ENCODE data around the gene SSR3.

The SSR3 gene

GRCh38 chr3:156601497-156601896 is 46.6 kb upstream of the SSR3 start:
- POLR2A ChIA-PET: no interaction called here
- CTCF ChIA-PET: interaction anchor here (0.6 to 0.8 kb wide), 4 partner anchors 19 to 73 kb away, joined by 3 read pairs; partner anchors contain the start of gene TIPARP

GRCh38 chr3:156600834-156601233 is 45.9 kb upstream of the SSR3 start:
- Histone ChIP-seq H3K4me1 (ENCODE audit: control insufficient read depth, insufficient read depth, low read length) (no peaks in the 10 kb centered on the region), H3K36me3 (ENCODE audit: control insufficient read depth in 2 of 2, insufficient read depth in 1 of 2, low read length in 2 of 2) (no peaks in the 10 kb centered on the region), H3K4me3 (ENCODE audit: low read depth, low read length) (no peak overlapping the region), H3K9me3 (ENCODE audit: control insufficient read depth, insufficient read depth, low read depth, low read length) (no peaks in the 10 kb centered on the region), H3K27ac (ENCODE audit: extremely low read depth, low read depth, low read length) (no peak overlapping the region)
- ChIA-PET POLR2A (interaction anchor here (0.6 kb wide), 1 partner anchor 305 kb away, joined by 7 read pairs; no protein-coding TSS in a partner anchor), CTCF (interaction anchor here (0.8 kb wide), 2 partner anchors 20 to 73 kb away, joined by 3 read pairs; partner anchors contain the start of gene TIPARP)
- no peak for TF ChIP-seq ZNF24 (tag by site-specific recombination; IDR thresholded peaks at IDR 0.05)
- no peak for TF ChIP-seq ZBTB21 (tag by site-specific recombination; IDR thresholded peaks at IDR 0.05)
- no peak for TF ChIP-seq REPIN1 (tag by site-specific recombination; IDR thresholded peaks at IDR 0.05; ENCODE audit: low read depth)

More at GRCh38 chr3:156601497-156601896, 46.6 kb upstream of the SSR3 start:
- no peaks in the 10 kb centered on the region for H3K36me3 ChIP-seq (ENCODE audit: control insufficient read depth in 2 of 2, insufficient read depth in 1 of 2, low read length in 2 of 2)
- H3K4me1 ChIP-seq (ENCODE audit: control insufficient read depth, insufficient read depth, low read length): no peaks in the 10 kb centered on the region
- no peak overlapping the region for H3K27ac ChIP-seq (ENCODE audit: extremely low read depth, low read depth, low read length)
- H3K9me3 ChIP-seq (ENCODE audit: control insufficient read depth, insufficient read depth, low read depth, low read length): no peaks in the 10 kb centered on the region
- TF ChIP-seq IKZF3 (tag by site-specific recombination; IDR thresholded peaks at IDR 0.05) (0 out of 2 replicates have a peak, but pooled peaks have one; percentile 21), ZNF175 (tag by site-specific recombination; IDR thresholded peaks at IDR 0.05) (no peak), GFI1B (tag by site-specific recombination; IDR thresholded peaks at IDR 0.05) (no peak), GLIS1 (tag by site-specific recombination; IDR thresholded peaks at IDR 0.05) (peak; percentile 48; the same call in 1 of the 2 replicates)
- H3K4me3 ChIP-seq (ENCODE audit: low read depth, low read length): no peak overlapping the region

GRCh38 chr3:156599089-156599874 is 44.4 kb upstream of the SSR3 start:
- no peak for TF ChIP-seq SP2 (tag by site-specific recombination; IDR thresholded peaks at IDR 0.05)
- peak; percentile 97 for TF ChIP-seq GLI4 (tag by site-specific recombination; IDR thresholded peaks at IDR 0.05)
- ChIA-PET CTCF (no interaction called here), POLR2A (no interaction called here)
- H3K4me1 ChIP-seq (ENCODE audit: control insufficient read depth, insufficient read depth, low read length): no peaks in the 10 kb centered on the region
- no peak overlapping the region for H3K4me3 ChIP-seq (ENCODE audit: low read depth, low read length)
- H3K36me3 ChIP-seq (ENCODE audit: control insufficient read depth in 2 of 2, insufficient read depth in 1 of 2, low read length in 2 of 2): no peaks in the 10 kb centered on the region
- no peaks in the 10 kb centered on the region for H3K9me3 ChIP-seq (ENCODE audit: control insufficient read depth, insufficient read depth, low read depth, low read length)
- no peak overlapping the region for H3K27ac ChIP-seq (ENCODE audit: extremely low read depth, low read depth, low read length)

- no peaks in the 10 kb centered on the region for H3K9me3 ChIP-seq (ENCODE audit: control insufficient read depth, insufficient read depth, low read depth, low read length)
- ChIA-PET CTCF (no interaction called here), POLR2A (no interaction called here)
- TF ChIP-seq ZNF37A (tag by site-specific recombination; IDR thresholded peaks at IDR 0.05): no peak
- TF ChIP-seq ZNF610 (tag by site-specific recombination; IDR thresholded peaks at IDR 0.05; ENCODE audit: borderline replicate concordance): no peak
- no peak for TF ChIP-seq ZNF335 (tag by site-specific recombination; conservative IDR thresholded peaks at IDR 0.05)
- TF ChIP-seq ZNF792 (tag by site-specific recombination; IDR thresholded peaks at IDR 0.05): no peak
- TF ChIP-seq ZNF433 (tag by site-specific recombination; IDR thresholded peaks at IDR 0.05; ENCODE audit: low read depth): no peak
- no peak for TF ChIP-seq ZSCAN18 (tag by site-specific recombination; IDR thresholded peaks at IDR 0.05)
- no peak for TF ChIP-seq ZNF518A (tag by site-specific recombination; conservative IDR thresholded peaks at IDR 0.05; ENCODE audit: low read depth)
- no peak for TF ChIP-seq ZBTB48 (tag by site-specific recombination; IDR thresholded peaks at IDR 0.05)
- TF ChIP-seq ZFP37 (tag by site-specific recombination; IDR thresholded peaks at IDR 0.05): no peak
- no peak for TF ChIP-seq MYNN (tag by site-specific recombination; IDR thresholded peaks at IDR 0.05; ENCODE audit: borderline replicate concordance)
- TF ChIP-seq ZNF560 (tag by site-specific recombination; IDR thresholded peaks at IDR 0.05; ENCODE audit: borderline replicate concordance): no peak
- TF ChIP-seq GLIS1 (tag by site-specific recombination; IDR thresholded peaks at IDR 0.05): no peak
- no peak for TF ChIP-seq ZNF555 (tag by site-specific recombination; conservative IDR thresholded peaks at IDR 0.05)
Observed at GRCh38 chr3:156598413-156598812, 43.5 kb upstream of the SSR3 start.

More at GRCh38 chr3:156598413-156598812, 43.5 kb upstream of the SSR3 start:
- no peak overlapping the region for H3K4me3 ChIP-seq (ENCODE audit: low read depth, low read length)
- H3K4me1 ChIP-seq (ENCODE audit: control insufficient read depth, insufficient read depth, low read length): no peaks in the 10 kb centered on the region
- no peaks in the 10 kb centered on the region for H3K36me3 ChIP-seq (ENCODE audit: control insufficient read depth in 2 of 2, insufficient read depth in 1 of 2, low read length in 2 of 2)
- H3K27ac ChIP-seq (ENCODE audit: extremely low read depth, low read depth, low read length): no peak overlapping the region
